GM23338 (cell line): ENCODE measurements around the gene AP3M1. TPM values are rescaled to one million over a fixed set of nuclear protein-coding genes. Genes with fewer than 3 reads are reported as not detected.

Source experiments
- ATAC-seq: fragments of 200-7000 bp; cut with Tn5 transposase; 3 replicates; pipeline ENCODE4 v1.9.1; 2020
- DNase-seq: peaks from one replicate; pipeline ENCODE4 v3.0.0-alpha.2; 2015; ENCODE audit warnings: low spot score
- H2AFZ ChIP-seq: fragments of 200-600 bp; sonication (generic); 2 replicates; pipeline ENCODE4 v1.8.0; 2016; ENCODE audit warnings: antibody characterized with exemption, mild to moderate bottlenecking, moderate library complexity
- H3F3A ChIP-seq: fragments of 200-600 bp; sonication (generic); replicated peaks from 2 replicates; pipeline ENCODE4 v1.8.0; 2017; ENCODE audit warnings: antibody characterized with exemption, mixed run types, low read depth
- H3K27ac ChIP-seq: fragments of 200-600 bp; sonication (generic); 2 replicates; pipeline ENCODE4 v1.6.1; 2016; ENCODE audit warnings: low read depth
- H3K27me3 ChIP-seq: fragments of 200-600 bp; sonication (generic); 2 replicates; pipeline ENCODE4 v1.8.0; 2016; ENCODE audit warnings: mild to moderate bottlenecking, mixed run types, moderate library complexity; ENCODE audit not compliant: insufficient read depth
- H3K36me3 ChIP-seq: fragments of 200-600 bp; sonication (generic); 2 replicates; pipeline ENCODE4 v1.8.0; 2016; ENCODE audit warnings: mild to moderate bottlenecking; ENCODE audit not compliant: insufficient read depth
- H3K4me1 ChIP-seq: fragments of 200-600 bp; sonication (generic); 2 replicates; pipeline ENCODE4 v1.8.0; 2016; ENCODE audit warnings: mild to moderate bottlenecking, moderate library complexity; ENCODE audit not compliant: insufficient read depth
- H3K4me2 ChIP-seq: fragments of 200-600 bp; sonication (generic); 2 replicates; pipeline ENCODE4 v1.7.1; 2017; ENCODE audit warnings: mixed run types
- H3K4me3 ChIP-seq: fragments of 200-600 bp; sonication (generic); 2 replicates; pipeline ENCODE4 v1.6.1; 2016; ENCODE audit warnings: mixed run types
- H3K79me2 ChIP-seq: fragments of 200-600 bp; sonication (generic); replicated peaks from 2 replicates; pipeline ENCODE4 v1.8.0; 2017; ENCODE audit warnings: mild to moderate bottlenecking; ENCODE audit not compliant: insufficient read depth
- H3K9me2 ChIP-seq: fragments of 200-600 bp; sonication (generic); 2 replicates; pipeline ENCODE4 v1.8.0; 2017; ENCODE audit not compliant: insufficient read depth
- H4K20me1 ChIP-seq: fragments of 200-600 bp; sonication (generic); replicated peaks from 2 replicates; pipeline ENCODE4 v1.8.0; 2017; ENCODE audit warnings: mild to moderate bottlenecking; ENCODE audit not compliant: insufficient read depth
- H3K27ac Mint-ChIP-seq: 2 replicates; pipeline ENCODE4 v1.8.0; 2020; ENCODE audit warnings: inconsistent platforms, mild to moderate bottlenecking, moderate library complexity, mixed read lengths
- H3K27me3 Mint-ChIP-seq: 3 replicates; pipeline ENCODE4 v1.8.0; 2022; ENCODE audit warnings: low read depth, mild to moderate bottlenecking, moderate library complexity, mixed read lengths, inconsistent platforms; ENCODE audit not compliant: insufficient read depth, poor library complexity
- H3K36me3 Mint-ChIP-seq: 3 replicates; pipeline ENCODE4 v1.8.0; 2021; ENCODE audit warnings: low read depth, mild to moderate bottlenecking, inconsistent platforms, moderate library complexity, mixed read lengths
- H3K4me1 Mint-ChIP-seq: 3 replicates; pipeline ENCODE4 v1.8.0; 2020; ENCODE audit warnings: mild to moderate bottlenecking, inconsistent platforms, mixed read lengths
- H3K4me3 Mint-ChIP-seq: 3 replicates; pipeline ENCODE4 v1.8.0; 2021; ENCODE audit warnings: moderate library complexity, mild to moderate bottlenecking, inconsistent platforms, mixed read lengths
- H3K9me3 Mint-ChIP-seq: 3 replicates; pipeline ENCODE4 v1.8.0; 2020; ENCODE audit warnings: moderate library complexity, mild to moderate bottlenecking, inconsistent platforms, mixed read lengths
- CREB1 ChIP-seq: fragments of 250-450 bp; sonication (Bioruptor Pico); IDR thresholded peaks from 2 replicates; pipeline ENCODE4 v1.5.0; 2020; ENCODE audit warnings: low read depth, mild to moderate bottlenecking, moderate library complexity
- EZH2 ChIP-seq: fragments of 200-600 bp; sonication (generic); IDR thresholded peaks from one replicate; pipeline ENCODE4 v1.8.0; 2017; ENCODE audit warnings: antibody characterized with exemption, mild to moderate bottlenecking, low read depth; ENCODE audit not compliant: unreplicated experiment
- EZH2phosphoT487 ChIP-seq: fragments of 200-600 bp; sonication (generic); IDR thresholded peaks from one replicate; pipeline ENCODE4 v1.8.1; 2018; ENCODE audit warnings: antibody characterized with exemption; ENCODE audit not compliant: unreplicated experiment
- JUNB ChIP-seq: IDR thresholded peaks from one replicate; pipeline ENCODE4 v1.6.1; 2016; ENCODE audit warnings: antibody characterized with exemption; ENCODE audit not compliant: unreplicated experiment
- NANOG ChIP-seq: IDR thresholded peaks from 2 replicates; pipeline ENCODE4 v1.6.1; 2016; ENCODE audit warnings: antibody characterized with exemption, borderline replicate concordance
- POLR2AphosphoS5 ChIP-seq: IDR thresholded peaks from 2 replicates; pipeline ENCODE4 v1.6.1; 2016; ENCODE audit warnings: antibody characterized with exemption, low read depth
- STAT1 ChIP-seq: IDR thresholded peaks from one replicate; pipeline ENCODE4 v1.6.1; 2016; ENCODE audit warnings: antibody characterized with exemption; ENCODE audit not compliant: unreplicated experiment
- ZNF114 ChIP-seq: fragments of 250-450 bp; sonication (Bioruptor Pico); IDR thresholded peaks from 2 replicates; pipeline ENCODE4 v1.5.0; 2020; ENCODE audit warnings: mild to moderate bottlenecking, moderate library complexity
- ZNF331 ChIP-seq: fragments of 250-450 bp; sonication (Bioruptor Pico); IDR thresholded peaks from 2 replicates; pipeline ENCODE4 v1.5.0; 2020; ENCODE audit warnings: low read depth, mild to moderate bottlenecking, moderate library complexity
- polyA plus RNA-seq: library from polyadenylated mRNA; unstranded; fragments of >200 nt; fragmentation: Nextera tagmentation; extraction: Ambion mirVana; gene quantifications from 2 replicates; pipeline ENCODE4 v1.2.1, GENCODE V29; 2016
- total RNA-seq: library from RNA; depleted of rRNA; stranded (reverse); fragments of >200 nt; shearing (Covaris generic); gene quantifications from 2 replicates; pipeline ENCODE4 v1.2.3, GENCODE V29; 2014
- TF ChIP-seq, protein P1 (sequence below), 2 experiments: fragments of 200-600 bp in 1 of 2; sonication (generic) in 1 of 2; conservative IDR thresholded peaks; 2 replicates each; pipeline versions ENCODE4 v1.5.1 to v1.6.1; 2016 to 2017; ENCODE audit warnings: antibody characterized with exemption in 2 of 2, low read depth in 2 of 2, mild to moderate bottlenecking in 2 of 2, moderate library complexity in 1 of 2
- TF ChIP-seq, protein P2 (sequence below): IDR thresholded peaks from 2 replicates; pipeline ENCODE4 v1.6.1; 2016; ENCODE audit warnings: antibody characterized with exemption
- TF ChIP-seq, protein P3 (sequence below): IDR thresholded peaks from one replicate; pipeline ENCODE4 v1.6.1; 2018; ENCODE audit warnings: antibody characterized with exemption; ENCODE audit not compliant: unreplicated experiment
- TF ChIP-seq, protein P4 (sequence below): fragments of 250-450 bp; sonication (Bioruptor Pico); IDR thresholded peaks from 2 replicates; pipeline ENCODE4 v1.5.0; 2020; ENCODE audit warnings: mild to moderate bottlenecking, moderate library complexity

The AP3M1 gene
- total and polyA plus RNA-seq, 2 experiments from 2014 or later: 13.8 to 41.7 TPM

DNA sequence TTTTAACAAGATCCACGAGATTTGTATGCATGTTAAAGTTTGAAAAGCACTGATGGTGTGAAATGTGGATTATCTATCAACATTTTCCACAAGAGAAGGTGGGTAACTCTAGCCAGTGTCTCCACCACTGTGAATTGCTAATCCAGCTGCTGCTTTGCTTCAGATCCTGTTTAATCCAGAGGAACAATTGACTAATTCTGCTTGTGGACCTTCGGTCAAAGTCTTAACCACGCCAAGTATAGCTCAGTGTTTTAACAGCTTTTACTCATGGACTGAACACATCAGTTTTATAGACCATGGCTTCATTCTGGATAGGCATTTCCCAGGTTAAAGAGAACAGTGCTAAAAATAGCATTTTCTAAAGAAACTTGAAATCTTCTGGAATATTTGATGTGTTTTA lies 23.9 kb upstream of the AP3M1 start:
- ATAC-seq: no peak
- no peak overlapping the region for H3K27ac Mint-ChIP-seq

More for the DNA sequence above, 23.9 kb upstream of the AP3M1 start:
- no peak for DNase-seq
- Mint-ChIP-seq H3K27me3 (no peaks in the 10 kb centered on the region), H3K36me3 (no peaks in the 10 kb centered on the region), H3K4me3 (no peak overlapping the region), H3K9me3 (no peaks in the 10 kb centered on the region), H3K4me1 (peaks cover 22% of the 10 kb centered on the region)
- H3K4me3 ChIP-seq: no peak overlapping the region
- no peaks in the 10 kb centered on the region for H3F3A ChIP-seq
- H3K4me2 ChIP-seq: no peak overlapping the region
- no peak for TF ChIP-seq ZNF331 (CRISPR knock-in tag)
- no peak for TF ChIP-seq NANOG
- no peak for TF ChIP-seq EZH2
- TF ChIP-seq ZNF114 (CRISPR knock-in tag): no peak
- TF ChIP-seq, protein P1, sequence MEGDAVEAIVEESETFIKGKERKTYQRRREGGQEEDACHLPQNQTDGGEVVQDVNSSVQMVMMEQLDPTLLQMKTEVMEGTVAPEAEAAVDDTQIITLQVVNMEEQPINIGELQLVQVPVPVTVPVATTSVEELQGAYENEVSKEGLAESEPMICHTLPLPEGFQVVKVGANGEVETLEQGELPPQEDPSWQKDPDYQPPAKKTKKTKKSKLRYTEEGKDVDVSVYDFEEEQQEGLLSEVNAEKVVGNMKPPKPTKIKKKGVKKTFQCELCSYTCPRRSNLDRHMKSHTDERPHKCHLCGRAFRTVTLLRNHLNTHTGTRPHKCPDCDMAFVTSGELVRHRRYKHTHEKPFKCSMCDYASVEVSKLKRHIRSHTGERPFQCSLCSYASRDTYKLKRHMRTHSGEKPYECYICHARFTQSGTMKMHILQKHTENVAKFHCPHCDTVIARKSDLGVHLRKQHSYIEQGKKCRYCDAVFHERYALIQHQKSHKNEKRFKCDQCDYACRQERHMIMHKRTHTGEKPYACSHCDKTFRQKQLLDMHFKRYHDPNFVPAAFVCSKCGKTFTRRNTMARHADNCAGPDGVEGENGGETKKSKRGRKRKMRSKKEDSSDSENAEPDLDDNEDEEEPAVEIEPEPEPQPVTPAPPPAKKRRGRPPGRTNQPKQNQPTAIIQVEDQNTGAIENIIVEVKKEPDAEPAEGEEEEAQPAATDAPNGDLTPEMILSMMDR (conservative IDR thresholded peaks at IDR 0.05; ENCODE audit: low read depth in 2 of 2): no peak
- TF ChIP-seq, protein P2, sequence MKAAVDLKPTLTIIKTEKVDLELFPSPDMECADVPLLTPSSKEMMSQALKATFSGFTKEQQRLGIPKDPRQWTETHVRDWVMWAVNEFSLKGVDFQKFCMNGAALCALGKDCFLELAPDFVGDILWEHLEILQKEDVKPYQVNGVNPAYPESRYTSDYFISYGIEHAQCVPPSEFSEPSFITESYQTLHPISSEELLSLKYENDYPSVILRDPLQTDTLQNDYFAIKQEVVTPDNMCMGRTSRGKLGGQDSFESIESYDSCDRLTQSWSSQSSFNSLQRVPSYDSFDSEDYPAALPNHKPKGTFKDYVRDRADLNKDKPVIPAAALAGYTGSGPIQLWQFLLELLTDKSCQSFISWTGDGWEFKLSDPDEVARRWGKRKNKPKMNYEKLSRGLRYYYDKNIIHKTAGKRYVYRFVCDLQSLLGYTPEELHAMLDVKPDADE: no peak
- TF ChIP-seq, protein P3, sequence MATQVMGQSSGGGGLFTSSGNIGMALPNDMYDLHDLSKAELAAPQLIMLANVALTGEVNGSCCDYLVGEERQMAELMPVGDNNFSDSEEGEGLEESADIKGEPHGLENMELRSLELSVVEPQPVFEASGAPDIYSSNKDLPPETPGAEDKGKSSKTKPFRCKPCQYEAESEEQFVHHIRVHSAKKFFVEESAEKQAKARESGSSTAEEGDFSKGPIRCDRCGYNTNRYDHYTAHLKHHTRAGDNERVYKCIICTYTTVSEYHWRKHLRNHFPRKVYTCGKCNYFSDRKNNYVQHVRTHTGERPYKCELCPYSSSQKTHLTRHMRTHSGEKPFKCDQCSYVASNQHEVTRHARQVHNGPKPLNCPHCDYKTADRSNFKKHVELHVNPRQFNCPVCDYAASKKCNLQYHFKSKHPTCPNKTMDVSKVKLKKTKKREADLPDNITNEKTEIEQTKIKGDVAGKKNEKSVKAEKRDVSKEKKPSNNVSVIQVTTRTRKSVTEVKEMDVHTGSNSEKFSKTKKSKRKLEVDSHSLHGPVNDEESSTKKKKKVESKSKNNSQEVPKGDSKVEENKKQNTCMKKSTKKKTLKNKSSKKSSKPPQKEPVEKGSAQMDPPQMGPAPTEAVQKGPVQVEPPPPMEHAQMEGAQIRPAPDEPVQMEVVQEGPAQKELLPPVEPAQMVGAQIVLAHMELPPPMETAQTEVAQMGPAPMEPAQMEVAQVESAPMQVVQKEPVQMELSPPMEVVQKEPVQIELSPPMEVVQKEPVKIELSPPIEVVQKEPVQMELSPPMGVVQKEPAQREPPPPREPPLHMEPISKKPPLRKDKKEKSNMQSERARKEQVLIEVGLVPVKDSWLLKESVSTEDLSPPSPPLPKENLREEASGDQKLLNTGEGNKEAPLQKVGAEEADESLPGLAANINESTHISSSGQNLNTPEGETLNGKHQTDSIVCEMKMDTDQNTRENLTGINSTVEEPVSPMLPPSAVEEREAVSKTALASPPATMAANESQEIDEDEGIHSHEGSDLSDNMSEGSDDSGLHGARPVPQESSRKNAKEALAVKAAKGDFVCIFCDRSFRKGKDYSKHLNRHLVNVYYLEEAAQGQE: no peak
- no peak for TF ChIP-seq STAT1
- no peak for TF ChIP-seq CREB1 (CRISPR knock-in tag)
- TF ChIP-seq POLR2AphosphoS5: no peak
- no peak for TF ChIP-seq JUNB
- TF ChIP-seq, protein P4, sequence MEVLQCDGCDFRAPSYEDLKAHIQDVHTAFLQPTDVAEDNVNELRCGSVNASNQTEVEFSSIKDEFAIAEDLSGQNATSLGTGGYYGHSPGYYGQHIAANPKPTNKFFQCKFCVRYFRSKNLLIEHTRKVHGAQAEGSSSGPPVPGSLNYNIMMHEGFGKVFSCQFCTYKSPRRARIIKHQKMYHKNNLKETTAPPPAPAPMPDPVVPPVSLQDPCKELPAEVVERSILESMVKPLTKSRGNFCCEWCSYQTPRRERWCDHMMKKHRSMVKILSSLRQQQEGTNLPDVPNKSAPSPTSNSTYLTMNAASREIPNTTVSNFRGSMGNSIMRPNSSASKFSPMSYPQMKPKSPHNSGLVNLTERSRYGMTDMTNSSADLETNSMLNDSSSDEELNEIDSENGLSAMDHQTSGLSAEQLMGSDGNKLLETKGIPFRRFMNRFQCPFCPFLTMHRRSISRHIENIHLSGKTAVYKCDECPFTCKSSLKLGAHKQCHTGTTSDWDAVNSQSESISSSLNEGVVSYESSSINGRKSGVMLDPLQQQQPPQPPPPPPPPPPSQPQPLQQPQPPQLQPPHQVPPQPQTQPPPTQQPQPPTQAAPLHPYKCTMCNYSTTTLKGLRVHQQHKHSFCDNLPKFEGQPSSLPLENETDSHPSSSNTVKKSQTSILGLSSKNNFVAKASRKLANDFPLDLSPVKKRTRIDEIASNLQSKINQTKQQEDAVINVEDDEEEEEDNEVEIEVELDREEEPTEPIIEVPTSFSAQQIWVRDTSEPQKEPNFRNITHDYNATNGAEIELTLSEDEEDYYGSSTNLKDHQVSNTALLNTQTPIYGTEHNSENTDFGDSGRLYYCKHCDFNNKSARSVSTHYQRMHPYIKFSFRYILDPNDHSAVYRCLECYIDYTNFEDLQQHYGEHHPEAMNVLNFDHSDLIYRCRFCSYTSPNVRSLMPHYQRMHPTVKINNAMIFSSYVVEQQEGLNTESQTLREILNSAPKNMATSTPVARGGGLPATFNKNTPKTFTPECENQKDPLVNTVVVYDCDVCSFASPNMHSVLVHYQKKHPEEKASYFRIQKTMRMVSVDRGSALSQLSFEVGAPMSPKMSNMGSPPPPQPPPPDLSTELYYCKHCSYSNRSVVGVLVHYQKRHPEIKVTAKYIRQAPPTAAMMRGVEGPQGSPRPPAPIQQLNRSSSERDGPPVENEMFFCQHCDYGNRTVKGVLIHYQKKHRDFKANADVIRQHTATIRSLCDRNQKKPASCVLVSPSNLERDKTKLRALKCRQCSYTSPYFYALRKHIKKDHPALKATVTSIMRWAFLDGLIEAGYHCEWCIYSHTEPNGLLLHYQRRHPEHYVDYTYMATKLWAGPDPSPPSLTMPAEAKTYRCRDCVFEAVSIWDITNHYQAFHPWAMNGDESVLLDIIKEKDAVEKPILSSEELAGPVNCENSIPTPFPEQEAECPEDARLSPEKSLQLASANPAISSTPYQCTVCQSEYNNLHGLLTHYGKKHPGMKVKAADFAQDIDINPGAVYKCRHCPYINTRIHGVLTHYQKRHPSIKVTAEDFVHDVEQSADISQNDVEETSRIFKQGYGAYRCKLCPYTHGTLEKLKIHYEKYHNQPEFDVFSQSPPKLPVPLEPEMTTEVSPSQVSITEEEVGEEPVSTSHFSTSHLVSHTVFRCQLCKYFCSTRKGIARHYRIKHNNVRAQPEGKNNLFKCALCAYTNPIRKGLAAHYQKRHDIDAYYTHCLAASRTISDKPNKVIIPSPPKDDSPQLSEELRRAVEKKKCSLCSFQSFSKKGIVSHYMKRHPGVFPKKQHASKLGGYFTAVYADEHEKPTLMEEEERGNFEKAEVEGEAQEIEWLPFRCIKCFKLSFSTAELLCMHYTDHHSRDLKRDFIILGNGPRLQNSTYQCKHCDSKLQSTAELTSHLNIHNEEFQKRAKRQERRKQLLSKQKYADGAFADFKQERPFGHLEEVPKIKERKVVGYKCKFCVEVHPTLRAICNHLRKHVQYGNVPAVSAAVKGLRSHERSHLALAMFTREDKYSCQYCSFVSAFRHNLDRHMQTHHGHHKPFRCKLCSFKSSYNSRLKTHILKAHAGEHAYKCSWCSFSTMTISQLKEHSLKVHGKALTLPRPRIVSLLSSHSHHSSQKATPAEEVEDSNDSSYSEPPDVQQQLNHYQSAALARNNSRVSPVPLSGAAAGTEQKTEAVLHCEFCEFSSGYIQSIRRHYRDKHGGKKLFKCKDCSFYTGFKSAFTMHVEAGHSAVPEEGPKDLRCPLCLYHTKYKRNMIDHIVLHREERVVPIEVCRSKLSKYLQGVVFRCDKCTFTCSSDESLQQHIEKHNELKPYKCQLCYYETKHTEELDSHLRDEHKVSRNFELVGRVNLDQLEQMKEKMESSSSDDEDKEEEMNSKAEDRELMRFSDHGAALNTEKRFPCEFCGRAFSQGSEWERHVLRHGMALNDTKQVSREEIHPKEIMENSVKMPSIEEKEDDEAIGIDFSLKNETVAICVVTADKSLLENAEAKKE (CRISPR knock-in tag): no peak
- TF ChIP-seq EZH2phosphoT487: no peak
- peaks cover 17% of the 10 kb centered on the region for H3K4me1 ChIP-seq
- H2AFZ ChIP-seq: no peak overlapping the region
- no peaks in the 10 kb centered on the region for H4K20me1 ChIP-seq
- no peaks in the 10 kb centered on the region for H3K9me2 ChIP-seq
- no peaks in the 10 kb centered on the region for H3K27me3 ChIP-seq
- H3K79me2 ChIP-seq: peaks cover 26% of the 10 kb centered on the region
- H3K27ac ChIP-seq: no peak overlapping the region; the same call in 1 of the 2 replicates
- H3K36me3 ChIP-seq: no peaks in the 10 kb centered on the region
